Peyer's patch (tissue), 4 donors: ENCODE results near the gene FAM228A. TPM values are rescaled to one million over a fixed set of nuclear protein-coding genes. Genes with fewer than 3 reads are reported as not detected.

ENCODE experiments used
- DNase-seq, 3 donors: peaks; one replicate each; pipeline ENCODE4 v3.0.0-alpha.2; 2017 to 2019
- H3K27ac ChIP-seq, 4 donors: fragments of 200-600 bp; sonication (generic); one replicate each; pipeline ENCODE4 v1.5.1; 2016 to 2019
- H3K27me3 ChIP-seq, 2 donors: fragments of 200-600 bp; sonication (generic); one replicate each; pipeline ENCODE4 v1.5.1; 2019
- H3K36me3 ChIP-seq, 3 donors: fragments of 200-600 bp; sonication (generic); one replicate each; pipeline ENCODE4 v1.5.1; 2016 to 2019
- H3K4me1 ChIP-seq, 4 donors: fragments of 200-600 bp; sonication (generic); one replicate each; pipeline ENCODE4 v1.5.1; 2016 to 2019
- H3K4me3 ChIP-seq, 4 donors: fragments of 200-600 bp; sonication (generic); 1 replicate in 3 of 4; 2 replicates in 1 of 4; pipeline ENCODE4 v1.5.1; 2016 to 2019; ENCODE audit warnings: mild to moderate bottlenecking in 1 of 4
- H3K9me3 ChIP-seq, 4 donors: fragments of 200-600 bp; sonication (generic); one replicate each; pipeline ENCODE4 v1.5.1; 2016 to 2019; ENCODE audit warnings: mild to moderate bottlenecking in 1 of 4
- CTCF ChIP-seq, 6 experiments: fragments of 450-650 bp in 4 of 6; fragments of 200-600 bp in 2 of 6; sonication (generic) in 1 of 6; IDR thresholded peaks; one replicate each; pipeline ENCODE4 v1.5.1; 2017 to 2019; ENCODE audit warnings: antibody characterized with exemption in 6 of 6, mild to moderate bottlenecking in 3 of 6, moderate library complexity in 1 of 6
- POLR2A ChIP-seq, 2 donors: fragments of 450-650 bp; IDR thresholded peaks; one replicate each; pipeline ENCODE4 v1.5.1; 2017; ENCODE audit warnings: antibody characterized with exemption in 2 of 2, mild to moderate bottlenecking in 2 of 2, moderate library complexity in 2 of 2
- total RNA-seq, 4 donors: library from RNA; depleted of rRNA; stranded (reverse); fragments of >200 nt; gene quantifications; one replicate each; pipeline ENCODE4 v1.1.0, GENCODE V29; 2016

The FAM228A gene
- total RNA-seq, 4 donors from 2014 or later = 0.54 TPM; not detected in 3

GRCh38 chr2:24203787-24204150, 28.9 kb downstream of the FAM228A start:
- Histone ChIP-seq H3K27me3 (no peaks in the 10 kb centered on the region), H3K27ac (no peak overlapping the region), H3K36me3 (peaks cover 0 to 60% (median 0%) of the 10 kb centered on the region in 3 donors), H3K4me3 (no peak overlapping the region), H3K9me3 (no peaks in the 10 kb centered on the region), H3K4me1 (no peaks in the 10 kb centered on the region)
- DNase-seq = no peak
- TF ChIP-seq CTCF (IDR thresholded peaks at IDR 0.05) (no peak), POLR2A (IDR thresholded peaks at IDR 0.05) (no peak)

- Histone ChIP-seq H3K27ac (no peak overlapping the region), H3K4me1 (no peaks in the 10 kb centered on the region), H3K36me3 (peaks cover 0 to 67% (median 0%) of the 10 kb centered on the region in 3 donors), H3K27me3 (no peaks in the 10 kb centered on the region), H3K4me3 (no peak overlapping the region), H3K9me3 (no peaks in the 10 kb centered on the region)
- TF ChIP-seq POLR2A (IDR thresholded peaks at IDR 0.05) = no peak
- no peak for DNase-seq
Measured at GRCh38 chr2:24204505-24204904, 29.7 kb downstream of the FAM228A start.

- peaks cover 0 to 73% (median 0%) of the 10 kb centered on the region in 3 donors for H3K36me3 ChIP-seq
- H3K4me3 ChIP-seq = no peak overlapping the region
- no peak overlapping the region for H3K27ac ChIP-seq
Measured at GRCh38 chr2:24205131-24205530, 30.3 kb downstream of the FAM228A start.

GRCh38 chr2:24206242-24206641, 31.4 kb downstream of the FAM228A start:
- Histone ChIP-seq H3K4me3 (no peak overlapping the region), H3K27ac (no peak overlapping the region), H3K27me3 (no peaks in the 10 kb centered on the region), H3K36me3 (peaks cover 0 to 82% (median 0%) of the 10 kb centered on the region in 3 donors), H3K4me1 (no peaks in the 10 kb centered on the region), H3K9me3 (no peaks in the 10 kb centered on the region)
- DNase-seq = no peak
- no peak for TF ChIP-seq CTCF (IDR thresholded peaks at IDR 0.05)
- no peak for TF ChIP-seq POLR2A (IDR thresholded peaks at IDR 0.05)

More at GRCh38 chr2:24205131-24205530, 30.3 kb downstream of the FAM228A start:
- DNase-seq = no peak
- H3K4me1 ChIP-seq = no peaks in the 10 kb centered on the region
- H3K27me3 ChIP-seq = no peaks in the 10 kb centered on the region
- TF ChIP-seq POLR2A (IDR thresholded peaks at IDR 0.05) (no peak), CTCF (IDR thresholded peaks at IDR 0.05) (no peak)
- H3K9me3 ChIP-seq = no peaks in the 10 kb centered on the region

- no peaks in the 10 kb centered on the region for H3K27me3 ChIP-seq
- no peak overlapping the region for H3K27ac ChIP-seq
- H3K4me3 ChIP-seq = no peak overlapping the region
- no peaks in the 10 kb centered on the region for H3K9me3 ChIP-seq
- no peak for TF ChIP-seq CTCF (IDR thresholded peaks at IDR 0.05)
- TF ChIP-seq POLR2A (IDR thresholded peaks at IDR 0.05) = no peak
- no peak for DNase-seq
- H3K36me3 ChIP-seq = peaks cover 0 to 87% (median 0%) of the 10 kb centered on the region in 3 donors
- H3K4me1 ChIP-seq = no peaks in the 10 kb centered on the region
Measured at GRCh38 chr2:24206714-24207113, 31.9 kb downstream of the FAM228A start.

- peaks cover 0 to 94% (median 0%) of the 10 kb centered on the region in 3 donors for H3K36me3 ChIP-seq
- H3K4me3 ChIP-seq = no peak overlapping the region
Measured at GRCh38 chr2:24207359-24207758, 32.5 kb downstream of the FAM228A start.

More at GRCh38 chr2:24207359-24207758, 32.5 kb downstream of the FAM228A start:
- no peak for DNase-seq
- H3K27ac ChIP-seq = no peak overlapping the region
- no peaks in the 10 kb centered on the region for H3K27me3 ChIP-seq
- no peak for TF ChIP-seq POLR2A (IDR thresholded peaks at IDR 0.05)
- TF ChIP-seq CTCF (IDR thresholded peaks at IDR 0.05) = no peak
- no peaks in the 10 kb centered on the region for H3K4me1 ChIP-seq
- H3K9me3 ChIP-seq = no peaks in the 10 kb centered on the region
